Measurements from ENCODE around the gene SPINK5.

Gene SPINK5

GRCh38 chr5:148090146-148090772 lies 26.5 kb downstream of the SPINK5 start:
- ChIA-PET CTCF (interaction anchor here (0.9 kb wide), 1 partner anchor 232 kb away, joined by 3 read pairs; no protein-coding TSS in a partner anchor), POLR2A (no interaction called here)
- Histone ChIP-seq H3K4me1 (ENCODE audit: control insufficient read depth, insufficient read depth, low read length) (no peaks in the 10 kb centered on the region), H3K4me3 (ENCODE audit: low read depth, low read length) (no peak overlapping the region), H3K27ac (ENCODE audit: extremely low read depth, low read depth, low read length) (no peak overlapping the region), H3K9me3 (ENCODE audit: control insufficient read depth, insufficient read depth, low read depth, low read length) (no peaks in the 10 kb centered on the region), H3K36me3 (ENCODE audit: control insufficient read depth in 2 of 2, insufficient read depth in 1 of 2, low read length in 2 of 2) (no peaks in the 10 kb centered on the region)
- no peak for TF ChIP-seq ZFP37 (tag by site-specific recombination; IDR thresholded peaks at IDR 0.05)
- TF ChIP-seq GLIS2 (tag by site-specific recombination; IDR thresholded peaks at IDR 0.05) = no peak
- TF ChIP-seq, protein P1, sequence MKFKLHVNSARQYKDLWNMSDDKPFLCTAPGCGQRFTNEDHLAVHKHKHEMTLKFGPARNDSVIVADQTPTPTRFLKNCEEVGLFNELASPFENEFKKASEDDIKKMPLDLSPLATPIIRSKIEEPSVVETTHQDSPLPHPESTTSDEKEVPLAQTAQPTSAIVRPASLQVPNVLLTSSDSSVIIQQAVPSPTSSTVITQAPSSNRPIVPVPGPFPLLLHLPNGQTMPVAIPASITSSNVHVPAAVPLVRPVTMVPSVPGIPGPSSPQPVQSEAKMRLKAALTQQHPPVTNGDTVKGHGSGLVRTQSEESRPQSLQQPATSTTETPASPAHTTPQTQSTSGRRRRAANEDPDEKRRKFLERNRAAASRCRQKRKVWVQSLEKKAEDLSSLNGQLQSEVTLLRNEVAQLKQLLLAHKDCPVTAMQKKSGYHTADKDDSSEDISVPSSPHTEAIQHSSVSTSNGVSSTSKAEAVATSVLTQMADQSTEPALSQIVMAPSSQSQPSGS (tag by site-specific recombination; IDR thresholded peaks at IDR 0.05; ENCODE audit: low read depth) = no peak
- no peak for TF ChIP-seq ZNF473 (tag by site-specific recombination; IDR thresholded peaks at IDR 0.05)
- TF ChIP-seq SCRT1 (tag by site-specific recombination; IDR thresholded peaks at IDR 0.05; ENCODE audit: borderline replicate concordance) = no peak
- no peak for TF ChIP-seq ZNF26 (tag by site-specific recombination; IDR thresholded peaks at IDR 0.05)
- no peak for TF ChIP-seq ZNF654 (tag by site-specific recombination; IDR thresholded peaks at IDR 0.05; ENCODE audit: low read depth)
- TF ChIP-seq BCL11B (tag by site-specific recombination; IDR thresholded peaks at IDR 0.05; ENCODE audit: low read depth) = no peak
- TF ChIP-seq, protein P2, sequence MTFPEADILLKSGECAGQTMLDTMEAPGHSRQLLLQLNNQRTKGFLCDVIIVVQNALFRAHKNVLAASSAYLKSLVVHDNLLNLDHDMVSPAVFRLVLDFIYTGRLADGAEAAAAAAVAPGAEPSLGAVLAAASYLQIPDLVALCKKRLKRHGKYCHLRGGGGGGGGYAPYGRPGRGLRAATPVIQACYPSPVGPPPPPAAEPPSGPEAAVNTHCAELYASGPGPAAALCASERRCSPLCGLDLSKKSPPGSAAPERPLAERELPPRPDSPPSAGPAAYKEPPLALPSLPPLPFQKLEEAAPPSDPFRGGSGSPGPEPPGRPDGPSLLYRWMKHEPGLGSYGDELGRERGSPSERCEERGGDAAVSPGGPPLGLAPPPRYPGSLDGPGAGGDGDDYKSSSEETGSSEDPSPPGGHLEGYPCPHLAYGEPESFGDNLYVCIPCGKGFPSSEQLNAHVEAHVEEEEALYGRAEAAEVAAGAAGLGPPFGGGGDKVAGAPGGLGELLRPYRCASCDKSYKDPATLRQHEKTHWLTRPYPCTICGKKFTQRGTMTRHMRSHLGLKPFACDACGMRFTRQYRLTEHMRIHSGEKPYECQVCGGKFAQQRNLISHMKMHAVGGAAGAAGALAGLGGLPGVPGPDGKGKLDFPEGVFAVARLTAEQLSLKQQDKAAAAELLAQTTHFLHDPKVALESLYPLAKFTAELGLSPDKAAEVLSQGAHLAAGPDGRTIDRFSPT (tag by site-specific recombination; IDR thresholded peaks at IDR 0.05) = no peak
- no peak for TF ChIP-seq ZNF366 (tag by site-specific recombination; conservative IDR thresholded peaks at IDR 0.05)
- no peak for TF ChIP-seq ZBTB8A (tag by site-specific recombination; IDR thresholded peaks at IDR 0.05)
- TF ChIP-seq ZNF16 (tag by site-specific recombination; IDR thresholded peaks at IDR 0.05; ENCODE audit: low read depth) = no peak
- no peak for TF ChIP-seq ZNF658 (tag by site-specific recombination; IDR thresholded peaks at IDR 0.05)
- TF ChIP-seq ZNF211 (tag by site-specific recombination; IDR thresholded peaks at IDR 0.05; ENCODE audit: low read depth) = no peak

GRCh38 chr5:148090773-148091250 lies 27.0 kb downstream of the SPINK5 start:
- POLR2A ChIA-PET = no interaction called here
- H3K4me3 ChIP-seq (ENCODE audit: low read depth, low read length) = no peak overlapping the region
- H3K36me3 ChIP-seq (ENCODE audit: control insufficient read depth in 2 of 2, insufficient read depth in 1 of 2, low read length in 2 of 2) = no peaks in the 10 kb centered on the region
- H3K27ac ChIP-seq (ENCODE audit: extremely low read depth, low read depth, low read length) = no peak overlapping the region
- CTCF ChIA-PET = interaction anchor here (0.9 kb wide), 1 partner anchor 233 kb away, joined by 3 read pairs; no protein-coding TSS in a partner anchor
- no peaks in the 10 kb centered on the region for H3K9me3 ChIP-seq (ENCODE audit: control insufficient read depth, insufficient read depth, low read depth, low read length)
- H3K4me1 ChIP-seq (ENCODE audit: control insufficient read depth, insufficient read depth, low read length) = no peaks in the 10 kb centered on the region
- TF ChIP-seq ZNF37A (tag by site-specific recombination; IDR thresholded peaks at IDR 0.05) = no peak
